GM19467 (cell line): ENCODE measurements around the gene ZMAT1.
"Not testable (repeated sequence)": the region's sequence is repeated elsewhere in the genome, so short reads cannot be mapped to it uniquely, and the experiment has no call there.

Source experiments
- ATAC-seq: cut with Tn5 transposase; IDR thresholded peaks from one replicate; pipeline ENCODE4 v1.9.1; 2021; ENCODE audit warnings: mild to moderate bottlenecking, moderate library complexity; ENCODE audit not compliant: unreplicated experiment

The ZMAT1 gene

GRCh38 chrX:101931488-101932248 lies at the start of gene ZMAT1:
TSS of gene ZMAT1 (minus strand) at chrX:101932027. CDS start at chrX:101932008, 19 bp downstream.
- peak; percentile 78 for ATAC-seq

GRCh38 chrX:101977106-101977505 lies 45.3 kb upstream of the ZMAT1 start:
- no peak for ATAC-seq

GRCh38 chrX:101973066-101973465 lies 41.2 kb upstream of the ZMAT1 start:
- ATAC-seq, result no peak

- not testable (repeated sequence) for ATAC-seq
Observed at GRCh38 chrX:101964923-101965539, 33.2 kb upstream of the ZMAT1 start.

GRCh38 chrX:101958139-101958538 lies 26.3 kb upstream of the ZMAT1 start:
- no peak for ATAC-seq

GRCh38 chrX:101957174-101957573 lies 25.3 kb upstream of the ZMAT1 start:
- no peak for ATAC-seq

- no peak for ATAC-seq
Observed at GRCh38 chrX:101956556-101956955, 24.7 kb upstream of the ZMAT1 start.

- no peak for ATAC-seq
Observed at GRCh38 chrX:101950581-101950980, 18.8 kb upstream of the ZMAT1 start.

GRCh38 chrX:101932249-101932570 lies 383 bp upstream of the ZMAT1 start:
- ATAC-seq, result no peak

- no peak for ATAC-seq
Observed at GRCh38 chrX:101931136-101931487, 715 bp downstream of the ZMAT1 start.

- no peak for ATAC-seq
Observed at GRCh38 chrX:101925733-101926132, 6.1 kb downstream of the ZMAT1 start.

GRCh38 chrX:101918751-101919150 lies 13.1 kb downstream of the ZMAT1 start:
- ATAC-seq, result no peak

GRCh38 chrX:101906136-101906796 lies 25.6 kb downstream of the ZMAT1 start:
- ATAC-seq, result no peak

- no peak for ATAC-seq
Observed at GRCh38 chrX:101904996-101905395, 26.8 kb downstream of the ZMAT1 start.
